ENCODE data around the gene SERAC1.

DNA sequence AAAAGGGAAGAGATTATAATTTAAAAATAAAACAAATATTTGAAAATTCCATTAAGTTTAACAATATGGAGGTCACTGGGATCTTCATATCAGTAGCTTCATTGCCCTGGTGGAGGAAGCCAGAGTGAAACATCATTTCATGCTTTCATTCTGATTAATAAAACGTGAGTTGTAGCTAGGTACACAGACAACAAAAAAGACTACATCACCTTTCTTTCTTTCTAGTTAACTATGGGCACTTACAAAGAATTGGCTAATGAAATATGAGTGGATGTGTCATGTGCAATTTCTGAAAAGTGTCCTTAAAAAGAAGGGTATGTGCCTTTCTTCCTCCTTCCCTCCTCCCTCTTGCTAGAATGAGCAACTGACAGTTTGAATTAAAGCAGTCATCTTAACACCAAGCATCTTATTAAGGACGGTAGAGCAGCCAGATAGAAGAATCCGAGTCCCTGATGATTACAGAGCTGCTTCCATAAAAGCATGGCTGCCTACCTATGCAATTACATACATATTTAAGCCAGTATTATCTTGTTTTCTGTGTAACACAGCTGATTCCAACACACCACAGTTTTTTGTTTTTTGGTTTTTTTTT, 3.4 kb downstream of the SERAC1 start:
- TF ChIP-seq HDAC6 (IDR thresholded peaks at IDR 0.05; ENCODE audit: unreplicated experiment) (no peak), MAX (IDR thresholded peaks at IDR 0.05; ENCODE audit: low read depth, low read length) (no peak), JUND (IDR thresholded peaks at IDR 0.05; ENCODE audit: low read depth, low read length) (no peak), POLR2AphosphoS5 (IDR thresholded peaks at IDR 0.05; ENCODE audit: low read length) (no peak), MTA2 (IDR thresholded peaks at IDR 0.05; ENCODE audit: low read depth) (no peak), STAT1 (conservative IDR thresholded peaks at IDR 0.05) (no peak), TCF12 (IDR thresholded peaks at IDR 0.05; ENCODE audit: low read depth, low read length) (no peak), GABPA (IDR thresholded peaks at IDR 0.05; ENCODE audit: low read depth) (no peak), POLR2A (IDR thresholded peaks at IDR 0.05; ENCODE audit: low read depth, low read length) (no peak), SUZ12 (IDR thresholded peaks at IDR 0.05; ENCODE audit: unreplicated experiment) (no peak), BCL11A (IDR thresholded peaks at IDR 0.05; ENCODE audit: low read depth, low read length) (no peak), NBN (IDR thresholded peaks at IDR 0.05) (no peak)
- TF ChIP-seq, protein P1, sequence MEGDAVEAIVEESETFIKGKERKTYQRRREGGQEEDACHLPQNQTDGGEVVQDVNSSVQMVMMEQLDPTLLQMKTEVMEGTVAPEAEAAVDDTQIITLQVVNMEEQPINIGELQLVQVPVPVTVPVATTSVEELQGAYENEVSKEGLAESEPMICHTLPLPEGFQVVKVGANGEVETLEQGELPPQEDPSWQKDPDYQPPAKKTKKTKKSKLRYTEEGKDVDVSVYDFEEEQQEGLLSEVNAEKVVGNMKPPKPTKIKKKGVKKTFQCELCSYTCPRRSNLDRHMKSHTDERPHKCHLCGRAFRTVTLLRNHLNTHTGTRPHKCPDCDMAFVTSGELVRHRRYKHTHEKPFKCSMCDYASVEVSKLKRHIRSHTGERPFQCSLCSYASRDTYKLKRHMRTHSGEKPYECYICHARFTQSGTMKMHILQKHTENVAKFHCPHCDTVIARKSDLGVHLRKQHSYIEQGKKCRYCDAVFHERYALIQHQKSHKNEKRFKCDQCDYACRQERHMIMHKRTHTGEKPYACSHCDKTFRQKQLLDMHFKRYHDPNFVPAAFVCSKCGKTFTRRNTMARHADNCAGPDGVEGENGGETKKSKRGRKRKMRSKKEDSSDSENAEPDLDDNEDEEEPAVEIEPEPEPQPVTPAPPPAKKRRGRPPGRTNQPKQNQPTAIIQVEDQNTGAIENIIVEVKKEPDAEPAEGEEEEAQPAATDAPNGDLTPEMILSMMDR (IDR thresholded peaks at IDR 0.05 in 2 of 3, conservative IDR thresholded peaks at IDR 0.05 in 1 of 3; ENCODE audit: control insufficient read depth in 2 of 3, extremely low read depth in 1 of 3, insufficient read depth in 1 of 3, low read depth in 3 of 3, low read length in 3 of 3) = no peak
- TF ChIP-seq, protein P2, sequence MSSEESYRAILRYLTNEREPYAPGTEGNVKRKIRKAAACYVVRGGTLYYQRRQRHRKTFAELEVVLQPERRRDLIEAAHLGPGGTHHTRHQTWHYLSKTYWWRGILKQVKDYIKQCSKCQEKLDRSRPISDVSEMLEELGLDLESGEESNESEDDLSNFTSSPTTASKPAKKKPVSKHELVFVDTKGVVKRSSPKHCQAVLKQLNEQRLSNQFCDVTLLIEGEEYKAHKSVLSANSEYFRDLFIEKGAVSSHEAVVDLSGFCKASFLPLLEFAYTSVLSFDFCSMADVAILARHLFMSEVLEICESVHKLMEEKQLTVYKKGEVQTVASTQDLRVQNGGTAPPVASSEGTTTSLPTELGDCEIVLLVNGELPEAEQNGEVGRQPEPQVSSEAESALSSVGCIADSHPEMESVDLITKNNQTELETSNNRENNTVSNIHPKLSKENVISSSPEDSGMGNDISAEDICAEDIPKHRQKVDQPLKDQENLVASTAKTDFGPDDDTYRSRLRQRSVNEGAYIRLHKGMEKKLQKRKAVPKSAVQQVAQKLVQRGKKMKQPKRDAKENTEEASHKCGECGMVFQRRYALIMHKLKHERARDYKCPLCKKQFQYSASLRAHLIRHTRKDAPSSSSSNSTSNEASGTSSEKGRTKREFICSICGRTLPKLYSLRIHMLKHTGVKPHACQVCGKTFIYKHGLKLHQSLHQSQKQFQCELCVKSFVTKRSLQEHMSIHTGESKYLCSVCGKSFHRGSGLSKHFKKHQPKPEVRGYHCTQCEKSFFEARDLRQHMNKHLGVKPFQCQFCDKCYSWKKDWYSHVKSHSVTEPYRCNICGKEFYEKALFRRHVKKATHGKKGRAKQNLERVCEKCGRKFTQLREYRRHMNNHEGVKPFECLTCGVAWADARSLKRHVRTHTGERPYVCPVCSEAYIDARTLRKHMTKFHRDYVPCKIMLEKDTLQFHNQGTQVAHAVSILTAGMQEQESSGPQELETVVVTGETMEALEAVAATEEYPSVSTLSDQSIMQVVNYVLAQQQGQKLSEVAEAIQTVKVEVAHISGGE (CRISPR knock-in tag; IDR thresholded peaks at IDR 0.05) = no peak

All from GM12878 (cell line).